ENCODE data around the gene FBL. TPM values are rescaled to one million over a fixed set of nuclear protein-coding genes. Genes with fewer than 3 reads are reported as not detected.

The FBL gene
- total and polyA plus RNA-seq, 2 donors (not counting 1 experiment from before 2014, with no cell fraction given) = 253 to 376 TPM

- Histone ChIP-seq H3K4me3 (ENCODE audit: control extremely low read depth in 1 of 5, extremely low read depth in 1 of 5, insufficient read depth in 1 of 5, low read depth in 2 of 5, low read length in 4 of 5) (no peak overlapping the region), H3K9me3 (ENCODE audit: control extremely low read depth in 1 of 3, control insufficient read depth in 2 of 3, insufficient read depth in 1 of 3, low read length in 2 of 3) (no peaks in the 10 kb centered on the region), H3K36me3 (replicated peaks in 1 of 2; ENCODE audit: control extremely low read depth in 1 of 2, control insufficient read depth in 1 of 2, extremely low read depth in 1 of 2, insufficient read depth in 2 of 2, low read length in 1 of 2) (peaks cover 0 to 56% of the 10 kb centered on the region in 2 experiments), H3K9ac (ENCODE audit: low read length) (no peak overlapping the region), H3K4me1 (ENCODE audit: control insufficient read depth in 2 of 2, insufficient read depth in 2 of 2, low read length in 2 of 2) (peaks cover 19 to 37% of the 10 kb centered on the region in 2 donors), H3K4me2 (replicated peaks; ENCODE audit: low read depth, low read length, poor library complexity, severe bottlenecking) (no peak overlapping the region), H4K20me1 (ENCODE audit: control insufficient read depth, insufficient read depth, low read length, poor library complexity, severe bottlenecking) (peaks cover 26% of the 10 kb centered on the region), H3K27ac (ENCODE audit: low read length in 2 of 2) (no peak overlapping the region), H3K79me2 (ENCODE audit: control insufficient read depth, insufficient read depth, low read length) (peaks cover 29% of the 10 kb centered on the region), H2AFZ (ENCODE audit: insufficient read depth, low read depth, low read length, poor library complexity, severe bottlenecking) (no peak overlapping the region), H3K27me3 (replicated peaks in 1 of 4; ENCODE audit: control extremely low read depth in 1 of 4, control insufficient read depth in 3 of 4, insufficient read depth in 4 of 4, low read length in 3 of 4) (no peaks in the 10 kb centered on the region)
- no peak overlapping the region for H3K4me3 Mint-ChIP-seq
- H3K9me3 Mint-ChIP-seq (ENCODE audit: insufficient read depth) = no peaks in the 10 kb centered on the region
- ATAC-seq (ENCODE audit: low read depth) (no peak), DNase-seq (no peak)
- peaks cover 20% of the 10 kb centered on the region for H3K4me1 Mint-ChIP-seq
- TF ChIP-seq CTCF (IDR thresholded peaks at IDR 0.05) = no peak
- TF ChIP-seq EZH2 (IDR thresholded peaks at IDR 0.05; ENCODE audit: borderline replicate concordance, insufficient read depth, low read depth, low read length, poor library complexity, severe bottlenecking) = no peak
- no peak overlapping the region for H3K27ac Mint-ChIP-seq
- WGBS (ENCODE audit: insufficient coverage) = 95% methylated on average over 13 of the region's 13 CpGs
- intact Hi-C loops (cut with micrococcal nuclease) = no loop called here
- CTCF ChIA-PET = interaction anchor here (3.8 kb wide), 1 partner anchor 17 kb away, joined by 23 read pairs; no protein-coding TSS in a partner anchor
- POLR2A ChIA-PET = no interaction called here
- no peaks in the 10 kb centered on the region for H3K27me3 Mint-ChIP-seq
Observed at GRCh38 chr19:39827216-39827615, 19.0 kb downstream of the FBL start.

DNA sequence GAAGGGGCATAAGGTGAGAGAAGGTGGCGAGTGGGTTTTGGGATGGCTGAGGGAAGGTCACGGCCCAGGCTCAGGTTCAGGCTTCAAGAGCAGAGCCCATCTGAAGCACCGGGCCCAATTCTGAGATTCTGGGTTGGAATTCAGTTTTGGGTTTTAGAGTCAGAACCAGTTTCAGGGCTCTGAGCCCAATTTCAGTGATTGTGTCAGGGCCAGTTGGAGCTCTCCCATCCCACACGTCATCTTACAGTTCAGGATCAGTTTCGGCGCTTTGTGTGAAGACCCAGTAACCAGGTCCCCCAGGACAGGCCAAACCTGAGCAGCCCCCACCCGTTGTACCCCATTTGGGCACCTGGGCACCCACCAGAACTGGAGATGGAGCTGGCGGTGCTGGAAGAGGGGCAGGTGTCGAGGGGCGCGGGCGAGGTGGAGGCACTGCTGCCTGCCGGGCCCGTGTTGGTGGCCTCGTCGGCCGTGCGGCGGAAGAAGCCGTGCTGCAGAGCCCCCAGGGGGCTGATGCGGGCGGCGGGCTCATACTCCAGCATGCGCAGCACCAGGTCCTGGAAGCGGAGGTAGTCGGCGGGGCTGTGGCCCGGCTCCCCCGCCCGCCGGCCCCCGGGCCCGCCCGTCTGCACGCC, 19.8 kb downstream of the FBL start:
- peaks cover 18 to 32% of the 10 kb centered on the region in 2 donors for H3K4me1 ChIP-seq (ENCODE audit: control insufficient read depth in 2 of 2, insufficient read depth in 2 of 2, low read length in 2 of 2)
- DNase-seq = no peak
- 97% methylated on average over 31 of the region's 35 CpGs for WGBS (ENCODE audit: insufficient coverage)
- no peak overlapping the region for H2AFZ ChIP-seq (ENCODE audit: insufficient read depth, low read depth, low read length, poor library complexity, severe bottlenecking)
- ChIA-PET POLR2A (no interaction called here), CTCF (no interaction called here)
- H3K27me3 ChIP-seq (replicated peaks in 1 of 4; ENCODE audit: control extremely low read depth in 1 of 4, control insufficient read depth in 3 of 4, insufficient read depth in 4 of 4, low read length in 3 of 4) = no peaks in the 10 kb centered on the region
- H3K4me3 ChIP-seq (ENCODE audit: control extremely low read depth in 1 of 5, extremely low read depth in 1 of 5, insufficient read depth in 1 of 5, low read depth in 2 of 5, low read length in 4 of 5) = no peak overlapping the region
- H3K27ac ChIP-seq (ENCODE audit: low read length in 2 of 2) = no peak overlapping the region
- TF ChIP-seq EZH2 (IDR thresholded peaks at IDR 0.05; ENCODE audit: borderline replicate concordance, insufficient read depth, low read depth, low read length, poor library complexity, severe bottlenecking) (no peak), CTCF (IDR thresholded peaks at IDR 0.05) (no peak)
- no peaks in the 10 kb centered on the region for H3K27me3 Mint-ChIP-seq
- H3K4me3 Mint-ChIP-seq = no peak overlapping the region
- H3K27ac Mint-ChIP-seq = peak overlapping the region; percentile 10
- H3K36me3 ChIP-seq (replicated peaks in 1 of 2; ENCODE audit: control extremely low read depth in 1 of 2, control insufficient read depth in 1 of 2, extremely low read depth in 1 of 2, insufficient read depth in 2 of 2, low read length in 1 of 2) = peaks cover 0 to 52% of the 10 kb centered on the region in 2 experiments
- H4K20me1 ChIP-seq (ENCODE audit: control insufficient read depth, insufficient read depth, low read length, poor library complexity, severe bottlenecking) = peaks cover 19% of the 10 kb centered on the region
- no peak overlapping the region for H3K4me2 ChIP-seq (replicated peaks; ENCODE audit: low read depth, low read length, poor library complexity, severe bottlenecking)
- no peaks in the 10 kb centered on the region for H3K9me3 Mint-ChIP-seq (ENCODE audit: insufficient read depth)
- intact Hi-C loops (cut with micrococcal nuclease) = no loop called here
- H3K4me1 Mint-ChIP-seq = peaks cover 16% of the 10 kb centered on the region
- H3K79me2 ChIP-seq (ENCODE audit: control insufficient read depth, insufficient read depth, low read length) = peaks cover 21% of the 10 kb centered on the region
- H3K9ac ChIP-seq (ENCODE audit: low read length) = no peak overlapping the region
- no peaks in the 10 kb centered on the region for H3K9me3 ChIP-seq (ENCODE audit: control extremely low read depth in 1 of 3, control insufficient read depth in 2 of 3, insufficient read depth in 1 of 3, low read length in 2 of 3)
- ATAC-seq (ENCODE audit: low read depth) = no peak

Measured in B cell (primary cell).